SK-N-SH treated with all-trans-retinoic acid at 6 μM for 48 hours (cell line): ENCODE measurements around the gene ATXN2L.
A peak's percentile ranks its signal among the peaks of the same experiment; 100 is the strongest.

ENCODE experiments used
- ATAC-seq: fragments of 200-7000 bp; cut with Tn5 transposase; 3 replicates; pipeline ENCODE4 v1.9.1; 2020; ENCODE audit warnings: mild to moderate bottlenecking, moderate library complexity
- ARNTL ChIP-seq: fragments of 450-650 bp; formaldehyde crosslinking; IDR thresholded peaks from 2 replicates; pipeline ENCODE4 v1.5.0; 2020; ENCODE audit warnings: low read depth, mild to moderate bottlenecking, moderate library complexity, borderline replicate concordance
- BACH2 ChIP-seq: fragments of 250-450 bp; sonication (Bioruptor Pico); IDR thresholded peaks from 2 replicates; pipeline ENCODE4 v1.9.0; 2021; ENCODE audit warnings: mild to moderate bottlenecking, borderline replicate concordance
- CREB5 ChIP-seq: fragments of 250-450 bp; sonication (Bioruptor Pico); IDR thresholded peaks from 2 replicates; pipeline ENCODE4 v1.5.1; 2020; ENCODE audit warnings: low read depth, mild to moderate bottlenecking, moderate library complexity
- CSDC2 ChIP-seq: fragments of 250-450 bp; sonication (Bioruptor Pico); IDR thresholded peaks from 2 replicates; pipeline ENCODE4 v1.5.0; 2020; ENCODE audit warnings: mild to moderate bottlenecking, moderate library complexity
- CSRNP3 ChIP-seq: fragments of 250-450 bp; sonication (Bioruptor Pico); IDR thresholded peaks from 2 replicates; pipeline ENCODE4 v1.5.1; 2021; ENCODE audit warnings: mild to moderate bottlenecking, moderate library complexity
- ESRRG ChIP-seq: fragments of 250-450 bp; sonication (Bioruptor Pico); IDR thresholded peaks from 2 replicates; pipeline ENCODE4 v1.6.1; 2021; ENCODE audit warnings: mild to moderate bottlenecking
- ISL1 ChIP-seq: fragments of 250-450 bp; sonication (Bioruptor Pico); IDR thresholded peaks from 2 replicates; pipeline ENCODE4 v2.1.2; 2022; ENCODE audit warnings: mild to moderate bottlenecking, moderate library complexity
- OSR1 ChIP-seq: fragments of 250-450 bp; sonication (Bioruptor Pico); IDR thresholded peaks from 2 replicates; pipeline ENCODE4 v1.8.0; 2022; ENCODE audit warnings: moderate library complexity, mild to moderate bottlenecking, inconsistent platforms
- POU6F1 ChIP-seq: fragments of 250-450 bp; sonication (Bioruptor Pico); IDR thresholded peaks from 2 replicates; pipeline ENCODE4 v1.8.0; 2021; ENCODE audit warnings: low read depth, mild to moderate bottlenecking, moderate library complexity, borderline replicate concordance
- PPARA ChIP-seq: fragments of 250-450 bp; sonication (Bioruptor Pico); IDR thresholded peaks from 2 replicates; pipeline ENCODE4 v1.5.0; 2020; ENCODE audit warnings: mild to moderate bottlenecking, borderline replicate concordance
- RARB ChIP-seq: fragments of 250-450 bp; sonication (Bioruptor Pico); IDR thresholded peaks from 2 replicates; pipeline ENCODE4 v1.8.0; 2021; ENCODE audit warnings: mild to moderate bottlenecking, moderate library complexity
- SNAI2 ChIP-seq: fragments of 250-450 bp; sonication (Bioruptor Pico); IDR thresholded peaks from 2 replicates; pipeline ENCODE4 v1.5.0; 2020; ENCODE audit warnings: mild to moderate bottlenecking, moderate library complexity
- TCF4 ChIP-seq: fragments of 250-450 bp; sonication (Bioruptor Pico); IDR thresholded peaks from 2 replicates; pipeline ENCODE4 v1.8.0; 2021; ENCODE audit warnings: mild to moderate bottlenecking, moderate library complexity, borderline replicate concordance
- TOX ChIP-seq: fragments of 250-450 bp; sonication (Bioruptor Pico); IDR thresholded peaks from 2 replicates; pipeline ENCODE4 v1.8.0; 2021; ENCODE audit warnings: mild to moderate bottlenecking, moderate library complexity, borderline replicate concordance
- TSHZ2 ChIP-seq: fragments of 250-450 bp; sonication (Bioruptor Pico); IDR thresholded peaks from 2 replicates; pipeline ENCODE4 v1.5.0; 2020; ENCODE audit warnings: mild to moderate bottlenecking, moderate library complexity
- ZFP3 ChIP-seq: fragments of 250-450 bp; sonication (Bioruptor Pico); IDR thresholded peaks from 2 replicates; pipeline ENCODE4 v1.5.0; 2020; ENCODE audit warnings: mild to moderate bottlenecking, moderate library complexity
- ZFP30 ChIP-seq: fragments of 450-650 bp; formaldehyde crosslinking; IDR thresholded peaks from 2 replicates; pipeline ENCODE4 v1.5.0; 2022; ENCODE audit warnings: mild to moderate bottlenecking, moderate library complexity
- ZNF565 ChIP-seq: fragments of 450-650 bp; formaldehyde crosslinking; conservative IDR thresholded peaks from 2 replicates; pipeline ENCODE4 v1.5.0; 2020; ENCODE audit warnings: low read depth, mild to moderate bottlenecking, moderate library complexity
- ZNF70 ChIP-seq: fragments of 450-650 bp; formaldehyde crosslinking; IDR thresholded peaks from 2 replicates; pipeline ENCODE4 v1.5.0; 2020; ENCODE audit warnings: mild to moderate bottlenecking, moderate library complexity
- ZNF8 ChIP-seq: fragments of 450-650 bp; formaldehyde crosslinking; IDR thresholded peaks from 2 replicates; pipeline ENCODE4 v1.5.0; 2020; ENCODE audit warnings: mild to moderate bottlenecking, moderate library complexity

Gene ATXN2L

GRCh38 chr16:28872952-28873351 is 50.2 kb downstream of the ATXN2L start:
- ATAC-seq, result no peak
- TF ChIP-seq ISL1, result no peak
- TF ChIP-seq POU6F1, result no peak
- TF ChIP-seq PPARA, result no peak
- TF ChIP-seq ESRRG (CRISPR knock-in tag), result no peak
- no peak for TF ChIP-seq ZFP30 (CRISPR knock-in tag)
- TF ChIP-seq TSHZ2, result no peak
- TF ChIP-seq CSRNP3 (CRISPR knock-in tag), result no peak
- TF ChIP-seq ZNF565, result no peak
- TF ChIP-seq TOX (CRISPR knock-in tag), result no peak
- no peak for TF ChIP-seq SNAI2
- no peak for TF ChIP-seq TCF4 (CRISPR knock-in tag)
- no peak for TF ChIP-seq OSR1 (CRISPR knock-in tag)
- TF ChIP-seq ZNF8 (CRISPR knock-in tag), result no peak
- no peak for TF ChIP-seq ARNTL (CRISPR knock-in tag)
- no peak for TF ChIP-seq BACH2 (CRISPR knock-in tag)
- no peak for TF ChIP-seq RARB
- TF ChIP-seq CSDC2 (CRISPR knock-in tag), result no peak

- peak; percentile 64 for ATAC-seq
- TF ChIP-seq RARB (no peak), ZNF565 (no peak), ARNTL (CRISPR knock-in tag) (no peak), CREB5 (no peak), ZFP3 (CRISPR knock-in tag) (no peak), CSRNP3 (CRISPR knock-in tag) (no peak), ISL1 (no peak), ZNF8 (CRISPR knock-in tag) (no peak), OSR1 (CRISPR knock-in tag) (no peak), PPARA (no peak), SNAI2 (no peak), ESRRG (CRISPR knock-in tag) (no peak), POU6F1 (no peak), BACH2 (CRISPR knock-in tag) (no peak), ZFP30 (CRISPR knock-in tag) (no peak)
Observed at GRCh38 chr16:28873543-28874201, 50.9 kb downstream of the ATXN2L start.

GRCh38 chr16:28874406-28874805 is 51.6 kb downstream of the ATXN2L start:
- TF ChIP-seq OSR1 (CRISPR knock-in tag) (no peak), ZNF70 (no peak), ESRRG (CRISPR knock-in tag) (no peak), TSHZ2 (no peak), PPARA (no peak), POU6F1 (no peak)
- no peak for ATAC-seq
